Upper lobe of left lung (tissue), 6 donors: Measurements from ENCODE around the gene KNOP1. TPM values are rescaled to one million over a fixed set of nuclear protein-coding genes. Genes with fewer than 3 reads are reported as not detected.

Experiments used
- ATAC-seq, 2 donors: fragments of 200-7000 bp; cut with Tn5 transposase; one replicate each; pipeline ENCODE4 v1.9.1; 2022; ENCODE audit warnings: mild to moderate bottlenecking in 2 of 2, moderate library complexity in 2 of 2; ENCODE audit not compliant: low FRiP score in 2 of 2
- DNase-seq, 2 donors: peaks; one replicate each; pipeline ENCODE4 v3.0.0-alpha.2; 2019 to 2020
- H3K27ac ChIP-seq, 4 donors: fragments of 200-600 bp; sonication (generic); one replicate each; pipeline ENCODE4 v1.5.1; 2016 to 2019
- H3K27me3 ChIP-seq, 4 donors: fragments of 200-600 bp; sonication (generic); one replicate each; pipeline ENCODE4 v1.5.1; 2017 to 2019
- H3K36me3 ChIP-seq, 4 donors: fragments of 200-600 bp; sonication (generic); one replicate each; pipeline ENCODE4 v1.5.1; 2016 to 2019
- H3K4me1 ChIP-seq, 4 donors: fragments of 200-600 bp; sonication (generic); one replicate each; pipeline ENCODE4 v1.5.1; 2018 to 2019
- H3K4me3 ChIP-seq, 4 donors: fragments of 200-600 bp; sonication (generic); one replicate each; pipeline ENCODE4 v1.5.1; 2017 to 2019; ENCODE audit warnings: mild to moderate bottlenecking in 2 of 4, moderate library complexity in 1 of 4
- H3K9me3 ChIP-seq, 4 donors: fragments of 200-600 bp; sonication (generic); one replicate each; pipeline ENCODE4 v1.5.1; 2018 to 2019
- EP300 ChIP-seq, 4 donors: sonication (generic); formaldehyde crosslinking; IDR thresholded peaks; one replicate each; pipeline ENCODE4 v1.5.1; 2017; ENCODE audit warnings: antibody characterized with exemption in 4 of 4, control low read depth in 2 of 4
- POLR2A ChIP-seq, 4 donors: fragments of 450-650 bp; IDR thresholded peaks; one replicate each; pipeline ENCODE4 v1.5.1; 2016 to 2017; ENCODE audit warnings: antibody characterized with exemption in 4 of 4, mild to moderate bottlenecking in 2 of 4
- POLR2AphosphoS5 ChIP-seq, 2 donors: sonication (generic); formaldehyde crosslinking; IDR thresholded peaks; one replicate each; pipeline ENCODE4 v1.5.1; 2017; ENCODE audit warnings: antibody characterized with exemption in 2 of 2
- WGBS, 2 donors: methylation state at CpG; one replicate each; pipeline ENCODE4 v1.1.5; 2017 to 2018; 5-methylcytosine and 5-hydroxymethylcytosine counted together
- total RNA-seq, 6 donors: library from RNA; depleted of rRNA in 4 of 6; stranded (reverse); fragments of >200 nt in 4 of 6; gene quantifications; one replicate each; pipeline versions ENCODE4 v1.1.0 to v1.2.1, GENCODE V29; 2016 to 2021
- TF ChIP-seq, protein P1 (sequence below), 6 experiments: fragments of 450-650 bp in 4 of 6; fragments of 200-600 bp in 2 of 6; sonication (generic) in 2 of 6; IDR thresholded peaks; one replicate each; pipeline ENCODE4 v1.5.1; 2016 to 2019; ENCODE audit warnings: antibody characterized with exemption in 6 of 6
- donor health status: DM: no; HTN: no; CAD: no; lungs with moderate emphysema.
- donor health status: DM: no; HTN: yes; CAD: no; lungs with severe emphysema.

KNOP1 gene
- total RNA-seq, 6 donors from 2014 or later, result 4.4 to 23.3 (median 12.1) TPM

DNA sequence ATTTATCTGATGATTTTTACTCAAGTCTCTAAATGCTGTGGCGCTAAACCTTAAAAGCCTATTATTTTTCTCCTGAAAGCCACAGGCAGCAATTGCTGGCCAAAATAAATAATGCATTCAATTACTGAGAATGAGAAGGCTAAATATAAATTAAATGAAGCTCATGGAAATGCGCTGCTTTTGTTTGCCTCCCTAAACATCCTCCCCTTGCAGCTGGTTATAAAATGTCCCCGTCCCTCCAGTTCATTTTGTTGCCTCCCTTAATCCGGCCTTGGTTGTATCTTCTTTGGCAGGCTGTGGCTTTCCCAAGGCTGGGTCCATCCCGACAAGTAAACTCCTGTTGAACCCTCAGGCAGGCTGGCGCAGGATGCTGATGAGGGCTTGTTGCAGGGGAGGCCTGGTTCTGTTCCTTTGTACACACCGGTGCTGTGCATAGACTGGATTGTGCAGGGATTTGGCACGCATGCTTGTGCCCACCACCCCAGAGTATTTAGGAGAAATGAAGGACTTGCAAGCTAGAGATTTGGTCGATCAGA, 62.7 kb downstream of the KNOP1 start:
- Histone ChIP-seq H3K36me3 (peaks cover 23 to 59% (median 40%) of the 10 kb centered on the region in 4 donors), H3K4me3 (no peak overlapping the region), H3K9me3 (no peaks in the 10 kb centered on the region), H3K4me1 (no peaks in the 10 kb centered on the region), H3K27me3 (no peaks in the 10 kb centered on the region), H3K27ac (no peak overlapping the region)
- 91 to 95% methylated on average over 9 of the region's 9 CpGs for WGBS, 2 donors
- DNase-seq (no peak), ATAC-seq (no peak)
- TF ChIP-seq, protein P1, sequence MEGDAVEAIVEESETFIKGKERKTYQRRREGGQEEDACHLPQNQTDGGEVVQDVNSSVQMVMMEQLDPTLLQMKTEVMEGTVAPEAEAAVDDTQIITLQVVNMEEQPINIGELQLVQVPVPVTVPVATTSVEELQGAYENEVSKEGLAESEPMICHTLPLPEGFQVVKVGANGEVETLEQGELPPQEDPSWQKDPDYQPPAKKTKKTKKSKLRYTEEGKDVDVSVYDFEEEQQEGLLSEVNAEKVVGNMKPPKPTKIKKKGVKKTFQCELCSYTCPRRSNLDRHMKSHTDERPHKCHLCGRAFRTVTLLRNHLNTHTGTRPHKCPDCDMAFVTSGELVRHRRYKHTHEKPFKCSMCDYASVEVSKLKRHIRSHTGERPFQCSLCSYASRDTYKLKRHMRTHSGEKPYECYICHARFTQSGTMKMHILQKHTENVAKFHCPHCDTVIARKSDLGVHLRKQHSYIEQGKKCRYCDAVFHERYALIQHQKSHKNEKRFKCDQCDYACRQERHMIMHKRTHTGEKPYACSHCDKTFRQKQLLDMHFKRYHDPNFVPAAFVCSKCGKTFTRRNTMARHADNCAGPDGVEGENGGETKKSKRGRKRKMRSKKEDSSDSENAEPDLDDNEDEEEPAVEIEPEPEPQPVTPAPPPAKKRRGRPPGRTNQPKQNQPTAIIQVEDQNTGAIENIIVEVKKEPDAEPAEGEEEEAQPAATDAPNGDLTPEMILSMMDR (IDR thresholded peaks at IDR 0.05), result no peak

DNA sequence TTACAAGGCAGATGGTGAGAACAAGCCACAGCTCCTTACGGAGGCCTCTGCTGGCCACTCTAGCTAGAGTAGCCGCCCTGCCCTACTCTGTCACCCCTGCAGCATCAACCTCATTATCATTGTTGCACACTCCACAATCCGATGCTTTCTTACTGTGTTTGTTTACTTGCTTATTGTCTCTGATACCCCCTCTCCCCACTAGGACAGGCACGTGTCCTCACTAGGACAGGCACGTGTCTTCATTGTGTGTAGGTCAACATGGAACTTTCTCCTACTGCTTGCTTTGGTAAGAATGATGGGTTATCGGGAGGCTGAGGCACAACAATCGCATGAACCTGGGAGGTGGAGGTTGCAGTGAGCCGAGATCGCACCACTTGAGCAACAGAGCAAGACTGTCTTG, 63.9 kb downstream of the KNOP1 start:
- Histone ChIP-seq H3K36me3 (peaks cover 23 to 68% (median 42%) of the 10 kb centered on the region in 4 donors), H3K4me1 (no peaks in the 10 kb centered on the region), H3K4me3 (no peak overlapping the region), H3K27me3 (no peaks in the 10 kb centered on the region), H3K27ac (no peak overlapping the region), H3K9me3 (no peaks in the 10 kb centered on the region)
- no peak for ATAC-seq
- WGBS, 2 donors, result 91 to 94% methylated on average over 9 of the region's 9 CpGs
- TF ChIP-seq POLR2A (IDR thresholded peaks at IDR 0.05) (no peak), POLR2AphosphoS5 (IDR thresholded peaks at IDR 0.05) (no peak), EP300 (IDR thresholded peaks at IDR 0.05) (no peak)
- TF ChIP-seq, protein P1 (IDR thresholded peaks at IDR 0.05), result no peak
- no peak for DNase-seq

Other genes starting within 250 kb of the KNOP1 start
- 10 to 100 TPM; 33.5 to 93.6 (median 88.2) TPM for gene GDE1, start 196.1 kb downstream of the KNOP1 start, total RNA-seq
- gene CCP110, start 194.3 kb downstream of the KNOP1 start, total RNA-seq, result 10 to 100 TPM in 5 of 6 donors, 1 to 10 TPM in 1; 9.1 to 55.3 (median 16.1) TPM
- gene VPS35L, start 162.5 kb downstream of the KNOP1 start, total RNA-seq, result 10 to 100 TPM; 39.8 to 52.9 (median 45.2) TPM
- gene IQCK, start within 50 bp of the KNOP1 start, total RNA-seq, result 10 to 100 TPM in 5 of 6 donors, 1 to 10 TPM in 1; 9.3 to 50.3 (median 18.3) TPM
- 10 to 100 TPM in 1 of 6 donors, 1 to 10 TPM in 5; 3.6 to 21.5 (median 5.5) TPM for gene GPRC5B, start 166.6 kb upstream of the KNOP1 start, total RNA-seq